Spleen (tissue), 7 donors: Measurements from ENCODE around the gene CD83.

Experiments
- CTCF ChIP-seq, 11 experiments: fragments of 200-600 bp in 7 of 11; fragments of 450-650 bp in 4 of 11; sonication (generic) in 4 of 11; IDR thresholded peaks in 8 of 11; conservative IDR thresholded peaks in 3 of 11; 1 replicate in 7 of 11; 2 replicates in 4 of 11; pipeline versions ENCODE4 v1.4.0 to v1.8.0; 2016 to 2021; ENCODE audit warnings: antibody characterized with exemption in 11 of 11, inconsistent platforms in 4 of 11, mild to moderate bottlenecking in 1 of 11
- POLR2A ChIP-seq, 3 donors: fragments of 450-650 bp; IDR thresholded peaks; one replicate each; pipeline ENCODE4 v1.5.1; 2017; ENCODE audit warnings: antibody characterized with exemption in 3 of 3, mild to moderate bottlenecking in 1 of 3
- POLR2AphosphoS5 ChIP-seq, 3 donors: sonication (generic); formaldehyde crosslinking; IDR thresholded peaks; one replicate each; pipeline ENCODE4 v1.5.1; 2017; ENCODE audit warnings: antibody characterized with exemption in 3 of 3
- donor health status: DM: no; HTN: no; CAD: no; lungs with moderate emphysema.
- donor health status: DM: no; HTN: no; CAD: no.
- donor health status: DM: no; HTN: no; CAD: no.

GRCh38 chr6:14134211-14134910, 16.8 kb downstream of the CD83 start:
- TF ChIP-seq CTCF (IDR thresholded peaks at IDR 0.05 in 8 of 11, conservative IDR thresholded peaks at IDR 0.05 in 3 of 11) (no peak), POLR2AphosphoS5 (IDR thresholded peaks at IDR 0.05) (no peak), POLR2A (IDR thresholded peaks at IDR 0.05) (no peak)
